A549 (cell line): ENCODE measurements around the gene TUBB6. TPM values are rescaled to one million over a fixed set of nuclear protein-coding genes. Genes with fewer than 3 reads are reported as not detected.

ENCODE experiments used
- ATAC-seq, 2 experiments: fragments of 200-7000 bp in 1 of 2; fragments of >200 bp in 1 of 2; cut with Nextera tagmentation in 1 of 2; cut with Tn5 transposase in 1 of 2; 3 replicates each; pipeline versions ENCODE4 v1.8.0 to v1.9.1; 2018 to 2020; ENCODE audit warnings: mild to moderate bottlenecking in 1 of 2, moderate library complexity in 1 of 2
- CTCF ChIA-PET: fragments of 300-600 bp; sonication (Branson Sonifier 250); formaldehyde crosslinking; extraction: SDS; loops from one replicate; lab custom pipeline; 2021; ENCODE audit warnings: antibody characterized with exemption, inconsistent platforms; lab: Yijun Ruan, JAX
- POLR2A ChIA-PET: fragments of 350-600 bp; formaldehyde crosslinking; extraction: SDS; loops from one replicate; lab custom pipeline; 2021; ENCODE audit warnings: antibody characterized with exemption, inconsistent platforms; lab: Yijun Ruan, JAX
- DNase-seq, 2 experiments: peaks; one replicate each; pipeline versions ENCODE4 v3.0.0 to v3.0.0-alpha.2; 2011 to 2016; ENCODE audit warnings: low read depth in 1 of 2, low spot score in 1 of 2
- FAIRE-seq: peaks from 2 replicates; lab custom pipeline; 2011; peaks lifted over from hg19 to GRCh38; lab: Jason Lieb, UNC
- H3K27ac ChIP-seq, 2 experiments: fragments of >200 bp; sonication (Bioruptor Twin); formaldehyde crosslinking; 3 replicates each; pipeline ENCODE4 v1.5.1; 2016 to 2017
- H3K4me1 ChIP-seq: fragments of >200 bp; sonication (Bioruptor Twin); formaldehyde crosslinking; 3 replicates; pipeline ENCODE4 v1.6.1; 2016
- H3K4me2 ChIP-seq: fragments of >200 bp; sonication (Bioruptor Twin); formaldehyde crosslinking; 3 replicates; pipeline ENCODE4 v1.6.1; 2016
- H3K4me3 ChIP-seq: fragments of >200 bp; sonication (Bioruptor Twin); formaldehyde crosslinking; 3 replicates; pipeline ENCODE4 v1.5.1; 2016
- H3K9me3 ChIP-seq: fragments of >200 bp; sonication (Bioruptor Twin); formaldehyde crosslinking; 3 replicates; pipeline ENCODE4 v1.6.1; 2016
- CHD2 ChIP-seq: fragments of 150-350 bp; IDR thresholded peaks from 2 replicates; pipeline ENCODE4 v1.6.1; 2014; ENCODE audit warnings: low read length; ENCODE audit not compliant: partially characterized antibody
- EHF ChIP-seq: fragments of 250-450 bp; sonication (Bioruptor Pico); IDR thresholded peaks from 2 replicates; pipeline ENCODE4 v1.5.0; 2020; ENCODE audit warnings: mild to moderate bottlenecking
- EHMT2 ChIP-seq: fragments of 200-600 bp; sonication (generic); IDR thresholded peaks from 2 replicates; pipeline ENCODE4 v1.6.1; 2016; ENCODE audit warnings: antibody characterized with exemption, low read depth, mild to moderate bottlenecking, moderate library complexity
- EP300 ChIP-seq, 2 experiments: fragments of >200 bp; sonication (Bioruptor Twin); formaldehyde crosslinking; IDR thresholded peaks; 2 replicates in 1 of 2; 3 replicates in 1 of 2; pipeline ENCODE4 v1.6.1; 2016 to 2017
- FOSL2 ChIP-seq, 2 experiments: fragments of 450-650 bp in 1 of 2; fragments of >200 bp in 1 of 2; sonication (Bioruptor Twin) in 1 of 2; formaldehyde crosslinking; IDR thresholded peaks; 2 replicates each; pipeline versions ENCODE4 v1.5.0 to v1.6.1; 2016 to 2020; ENCODE audit warnings: mild to moderate bottlenecking in 1 of 2, moderate library complexity in 1 of 2
- HDAC2 ChIP-seq: fragments of 200-600 bp; sonication (generic); IDR thresholded peaks from 2 replicates; pipeline ENCODE4 v1.6.1; 2016
- MAZ ChIP-seq: fragments of 150-350 bp; IDR thresholded peaks from 2 replicates; pipeline ENCODE4 v1.6.1; 2014; ENCODE audit warnings: antibody characterized with exemption, low read depth, low read length, borderline replicate concordance
- MYC ChIP-seq: IDR thresholded peaks from 2 replicates; pipeline ENCODE4 v1.6.1; 2012; ENCODE audit warnings: mild to moderate bottlenecking, inconsistent platforms, low read length, improper control_type of control experiment, borderline replicate concordance
- NFE2L2 ChIP-seq: fragments of 150-350 bp; conservative IDR thresholded peaks from 2 replicates; pipeline ENCODE4 v1.6.1; 2014; ENCODE audit warnings: low read length
- NPAS2 ChIP-seq: fragments of 250-450 bp; sonication (Bioruptor Pico); IDR thresholded peaks from 2 replicates; pipeline ENCODE4 v1.8.0; 2022; ENCODE audit warnings: mild to moderate bottlenecking, moderate library complexity, borderline replicate concordance
- RCOR1 ChIP-seq: fragments of 150-350 bp; IDR thresholded peaks from 2 replicates; pipeline ENCODE4 v1.6.1; 2014; ENCODE audit warnings: antibody characterized with exemption, low read length, low read depth
- RFX5 ChIP-seq: fragments of 450-650 bp; IDR thresholded peaks from 2 replicates; pipeline ENCODE4 v1.7.1; 2014; ENCODE audit warnings: antibody characterized with exemption, mild to moderate bottlenecking, moderate library complexity
- RNF2 ChIP-seq: fragments of 200-600 bp; sonication (generic); IDR thresholded peaks from 2 replicates; pipeline ENCODE4 v1.6.1; 2016; ENCODE audit warnings: low read depth, mild to moderate bottlenecking, antibody characterized with exemption, moderate library complexity, borderline replicate concordance
- TFCP2L1 ChIP-seq: fragments of 250-450 bp; sonication (Bioruptor Pico); IDR thresholded peaks from 2 replicates; pipeline ENCODE4 v1.5.0; 2021; ENCODE audit warnings: mild to moderate bottlenecking
- TP53 ChIP-seq: fragments of 250-450 bp; sonication (Bioruptor Pico); IDR thresholded peaks from 2 replicates; pipeline ENCODE4 v1.5.0; 2021; ENCODE audit warnings: mild to moderate bottlenecking, moderate library complexity
- ZSCAN20 ChIP-seq: fragments of 250-450 bp; sonication (Bioruptor Pico); IDR thresholded peaks from 2 replicates; pipeline ENCODE4 v1.8.0; 2022; ENCODE audit warnings: mild to moderate bottlenecking, moderate library complexity
- WGBS: methylation state at CpG from one replicate; pipeline ENCODE4 v1.1.6; 2017; ENCODE audit errors: missing lambda C conversion rate; 5-methylcytosine and 5-hydroxymethylcytosine counted together
- polyA plus RNA-seq, 4 experiments: library from polyadenylated mRNA; depleted of rRNA in 3 of 4; stranded (reverse); fragments of >200 nt; fragmentation: RNase III in 1 of 4; extraction: RNeasy Plus Mini Kit Qiagen cat#74134 plus additional on column Dnase treatment in 1 of 4; gene quantifications; 2 replicates in 3 of 4; 3 replicates in 1 of 4; pipeline ENCODE4 v1.2.3, GENCODE V29; 2011 to 2017
- TF ChIP-seq, protein P1 (sequence below): IDR thresholded peaks from 2 replicates; pipeline ENCODE4 v1.6.1; 2012; ENCODE audit warnings: low read depth, borderline replicate concordance
- TF ChIP-seq, protein P2 (sequence below): fragments of >200 bp; sonication (Bioruptor Twin); formaldehyde crosslinking; IDR thresholded peaks from 3 replicates; pipeline ENCODE4 v1.5.1; 2016
- TF ChIP-seq, protein P3 (sequence below): fragments of 150-350 bp; IDR thresholded peaks from 2 replicates; pipeline ENCODE4 v1.6.1; 2014; ENCODE audit warnings: low read depth, mild to moderate bottlenecking, low read length
- TF ChIP-seq, protein P4 (sequence below): fragments of 450-650 bp; IDR thresholded peaks from 2 replicates; pipeline ENCODE4 v1.6.1; 2014; ENCODE audit warnings: antibody characterized with exemption
- TF ChIP-seq, protein P5 (sequence below): fragments of 250-450 bp; sonication (Bioruptor Pico); IDR thresholded peaks from 2 replicates; pipeline ENCODE4 v1.5.0; 2020; ENCODE audit warnings: low read depth, mild to moderate bottlenecking, moderate library complexity

TUBB6 gene
- polyA plus RNA-seq, 2 of the 4 experiments (the other 2 are of a cell fraction), result 88.5 to 235 TPM

DNA sequence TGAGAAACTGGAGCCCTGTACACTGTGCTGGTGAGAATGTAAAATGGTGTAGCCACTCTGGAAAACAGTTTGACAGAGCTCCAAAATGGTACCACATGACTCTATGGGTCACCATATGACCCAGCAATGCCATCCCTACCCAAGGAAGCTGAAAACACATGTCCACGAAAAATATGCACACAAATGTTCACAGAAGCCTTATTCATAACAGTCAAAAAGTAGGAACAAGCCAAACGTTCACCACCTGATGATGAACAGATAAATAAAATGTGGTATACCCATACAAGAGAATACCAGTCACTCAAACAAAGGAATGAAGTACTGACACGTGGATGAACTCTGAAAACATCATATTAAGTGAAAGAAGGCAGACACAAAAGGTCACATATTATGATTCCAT is 64.4 kb downstream of the TUBB6 start:
- Histone ChIP-seq H3K4me3 (no peak overlapping the region), H3K9me3 (no peaks in the 10 kb centered on the region), H3K27ac (no peak overlapping the region), H3K4me2 (no peak overlapping the region), H3K4me1 (peaks cover 9% of the 10 kb centered on the region; the same call in 1 of the 3 replicates)
- FAIRE-seq (no peak), ATAC-seq (no peak), DNase-seq (no peak)
- POLR2A ChIA-PET, result no interaction called here
- 84% methylated on average over 3 of the region's 3 CpGs for WGBS
- TF ChIP-seq MYC, result no peak
- no peak for TF ChIP-seq EHF
- TF ChIP-seq NPAS2 (CRISPR knock-in tag), result no peak
- no peak for TF ChIP-seq RCOR1
- TF ChIP-seq, protein P1, sequence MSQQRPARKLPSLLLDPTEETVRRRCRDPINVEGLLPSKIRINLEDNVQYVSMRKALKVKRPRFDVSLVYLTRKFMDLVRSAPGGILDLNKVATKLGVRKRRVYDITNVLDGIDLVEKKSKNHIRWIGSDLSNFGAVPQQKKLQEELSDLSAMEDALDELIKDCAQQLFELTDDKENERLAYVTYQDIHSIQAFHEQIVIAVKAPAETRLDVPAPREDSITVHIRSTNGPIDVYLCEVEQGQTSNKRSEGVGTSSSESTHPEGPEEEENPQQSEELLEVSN, result no peak
- no peak for TF ChIP-seq MAZ
- CTCF ChIA-PET, result interaction anchor here (1.0 kb wide), 1 partner anchor 333 kb away, joined by 3 read pairs; no protein-coding TSS in a partner anchor

DNA sequence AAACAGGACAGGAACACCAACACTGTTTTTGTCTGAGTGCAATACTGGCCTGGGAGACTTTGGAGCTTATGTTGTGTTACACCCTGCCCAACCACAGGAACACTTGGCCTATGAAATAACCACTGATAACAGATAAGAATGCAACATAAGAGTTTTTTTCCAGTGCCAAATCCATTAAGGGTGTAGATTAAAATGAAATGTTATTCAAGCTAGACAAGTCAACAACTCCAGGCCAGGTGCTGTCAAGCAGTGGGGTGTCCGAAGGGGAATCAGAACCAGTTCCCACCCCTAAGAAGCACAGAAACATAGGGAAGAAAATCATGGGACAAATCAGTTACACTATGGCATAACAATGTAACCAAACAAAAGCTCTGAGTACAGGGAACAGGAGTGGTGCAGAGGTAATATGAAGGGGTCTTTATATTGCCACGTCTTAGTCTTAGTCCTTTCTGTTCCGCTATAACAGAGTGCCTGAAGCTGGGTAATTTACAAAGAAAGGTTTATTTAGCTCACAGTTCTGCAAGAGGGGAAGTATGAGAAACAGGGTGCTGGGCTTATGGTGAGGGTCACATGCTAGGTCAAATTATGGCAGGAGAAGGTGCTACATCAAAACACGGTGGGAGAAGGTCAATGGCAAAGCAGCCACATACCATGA is 65.2 kb downstream of the TUBB6 start:
- ATAC-seq (no peak), FAIRE-seq (no peak), DNase-seq (no peak)
- H3K4me1 ChIP-seq, result peaks cover 9% of the 10 kb centered on the region; the same call in 1 of the 3 replicates
- no peak overlapping the region for H3K4me3 ChIP-seq
- TF ChIP-seq, protein P1, result no peak
- no peak for TF ChIP-seq EHMT2
- TF ChIP-seq, protein P2, sequence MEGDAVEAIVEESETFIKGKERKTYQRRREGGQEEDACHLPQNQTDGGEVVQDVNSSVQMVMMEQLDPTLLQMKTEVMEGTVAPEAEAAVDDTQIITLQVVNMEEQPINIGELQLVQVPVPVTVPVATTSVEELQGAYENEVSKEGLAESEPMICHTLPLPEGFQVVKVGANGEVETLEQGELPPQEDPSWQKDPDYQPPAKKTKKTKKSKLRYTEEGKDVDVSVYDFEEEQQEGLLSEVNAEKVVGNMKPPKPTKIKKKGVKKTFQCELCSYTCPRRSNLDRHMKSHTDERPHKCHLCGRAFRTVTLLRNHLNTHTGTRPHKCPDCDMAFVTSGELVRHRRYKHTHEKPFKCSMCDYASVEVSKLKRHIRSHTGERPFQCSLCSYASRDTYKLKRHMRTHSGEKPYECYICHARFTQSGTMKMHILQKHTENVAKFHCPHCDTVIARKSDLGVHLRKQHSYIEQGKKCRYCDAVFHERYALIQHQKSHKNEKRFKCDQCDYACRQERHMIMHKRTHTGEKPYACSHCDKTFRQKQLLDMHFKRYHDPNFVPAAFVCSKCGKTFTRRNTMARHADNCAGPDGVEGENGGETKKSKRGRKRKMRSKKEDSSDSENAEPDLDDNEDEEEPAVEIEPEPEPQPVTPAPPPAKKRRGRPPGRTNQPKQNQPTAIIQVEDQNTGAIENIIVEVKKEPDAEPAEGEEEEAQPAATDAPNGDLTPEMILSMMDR, result no peak
- TF ChIP-seq EP300 (IDR thresholded peaks at IDR 0.05), result no peak
- TF ChIP-seq MYC, result no peak
- TF ChIP-seq, protein P3, sequence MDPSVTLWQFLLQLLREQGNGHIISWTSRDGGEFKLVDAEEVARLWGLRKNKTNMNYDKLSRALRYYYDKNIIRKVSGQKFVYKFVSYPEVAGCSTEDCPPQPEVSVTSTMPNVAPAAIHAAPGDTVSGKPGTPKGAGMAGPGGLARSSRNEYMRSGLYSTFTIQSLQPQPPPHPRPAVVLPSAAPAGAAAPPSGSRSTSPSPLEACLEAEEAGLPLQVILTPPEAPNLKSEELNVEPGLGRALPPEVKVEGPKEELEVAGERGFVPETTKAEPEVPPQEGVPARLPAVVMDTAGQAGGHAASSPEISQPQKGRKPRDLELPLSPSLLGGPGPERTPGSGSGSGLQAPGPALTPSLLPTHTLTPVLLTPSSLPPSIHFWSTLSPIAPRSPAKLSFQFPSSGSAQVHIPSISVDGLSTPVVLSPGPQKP, result no peak
- TF ChIP-seq CHD2, result no peak
- TF ChIP-seq HDAC2, result no peak
- 96% methylated on average over 4 of the region's 4 CpGs for WGBS
- ChIA-PET POLR2A (no interaction called here), CTCF (interaction anchor here (1.0 kb wide), 1 partner anchor 334 kb away, joined by 3 read pairs; no protein-coding TSS in a partner anchor)
- no peaks in the 10 kb centered on the region for H3K9me3 ChIP-seq
- no peak overlapping the region for H3K4me2 ChIP-seq
- no peak overlapping the region for H3K27ac ChIP-seq

DNA sequence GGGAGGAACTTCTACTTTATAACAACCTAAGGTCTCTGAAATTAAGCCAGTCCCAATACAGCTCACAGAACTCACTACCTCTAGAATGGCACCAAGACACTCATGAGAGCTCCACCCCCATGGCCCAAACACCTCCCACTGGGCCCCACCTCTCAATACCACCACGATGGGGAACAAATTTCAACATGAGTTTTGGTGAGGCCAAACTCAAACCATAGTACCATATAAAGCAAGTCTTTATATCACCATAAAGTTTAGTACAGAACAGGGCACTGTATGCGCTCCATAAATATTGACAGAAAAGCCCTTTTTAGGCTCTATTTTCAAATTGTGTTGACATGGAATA is 65.7 kb downstream of the TUBB6 start:
- Histone ChIP-seq H3K4me2 (no peak overlapping the region), H3K9me3 (no peaks in the 10 kb centered on the region), H3K4me1 (peaks cover 9% of the 10 kb centered on the region; the same call in 1 of the 3 replicates)
- POLR2A ChIA-PET, result no interaction called here
- no peak for DNase-seq
- no peak for ATAC-seq
- 89% methylated on average over 2 of the region's 2 CpGs for whole genome bisulfite sequencing
- TF ChIP-seq FOSL2 (IDR thresholded peaks at IDR 0.05), result no peak
- no peak for TF ChIP-seq FOSL2 (CRISPR knock-in tag; IDR thresholded peaks at IDR 0.05)
- no peak for TF ChIP-seq RFX5
- no peak for TF ChIP-seq EHF
- TF ChIP-seq, protein P4, sequence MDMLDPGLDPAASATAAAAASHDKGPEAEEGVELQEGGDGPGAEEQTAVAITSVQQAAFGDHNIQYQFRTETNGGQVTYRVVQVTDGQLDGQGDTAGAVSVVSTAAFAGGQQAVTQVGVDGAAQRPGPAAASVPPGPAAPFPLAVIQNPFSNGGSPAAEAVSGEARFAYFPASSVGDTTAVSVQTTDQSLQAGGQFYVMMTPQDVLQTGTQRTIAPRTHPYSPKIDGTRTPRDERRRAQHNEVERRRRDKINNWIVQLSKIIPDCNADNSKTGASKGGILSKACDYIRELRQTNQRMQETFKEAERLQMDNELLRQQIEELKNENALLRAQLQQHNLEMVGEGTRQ, result no peak
- TF ChIP-seq TP53 (CRISPR knock-in tag), result no peak
- TF ChIP-seq RNF2, result no peak
- TF ChIP-seq TFCP2L1, result no peak
- TF ChIP-seq NFE2L2, result no peak
- no peak for TF ChIP-seq ZSCAN20 (CRISPR knock-in tag)
- TF ChIP-seq, protein P5, sequence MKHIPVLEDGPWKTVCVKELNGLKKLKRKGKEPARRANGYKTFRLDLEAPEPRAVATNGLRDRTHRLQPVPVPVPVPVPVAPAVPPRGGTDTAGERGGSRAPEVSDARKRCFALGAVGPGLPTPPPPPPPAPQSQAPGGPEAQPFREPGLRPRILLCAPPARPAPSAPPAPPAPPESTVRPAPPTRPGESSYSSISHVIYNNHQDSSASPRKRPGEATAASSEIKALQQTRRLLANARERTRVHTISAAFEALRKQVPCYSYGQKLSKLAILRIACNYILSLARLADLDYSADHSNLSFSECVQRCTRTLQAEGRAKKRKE (CRISPR knock-in tag), result no peak
- TF ChIP-seq, all 56 proteins: peak for 0
- FAIRE-seq, result no peak
- Histone ChIP-seq H3K27ac (no peak overlapping the region), H3K4me3 (no peak overlapping the region)
- CTCF ChIA-PET, result no interaction called here
